Measurements from ENCODE around the gene TNFSF12.

The TNFSF12 gene

GRCh38 chr17:7538891-7539545 is 9.8 kb upstream of the TNFSF12 start:
- Histone ChIP-seq H3K27me3 (ENCODE audit: low read length) (no peaks in the 10 kb centered on the region), H2AFZ (ENCODE audit: low read depth, low read length, severe bottlenecking) (no peak overlapping the region), H3K36me3 (ENCODE audit: low read length) (no peaks in the 10 kb centered on the region), H3K27ac (ENCODE audit: low read depth, low read length) (no peak overlapping the region), H4K20me1 (ENCODE audit: low read depth, low read length) (no peaks in the 10 kb centered on the region), H3K9me2 (replicated peaks; ENCODE audit: insufficient read depth, low read length) (no peaks in the 10 kb centered on the region), H3K4me3 (ENCODE audit: insufficient read depth, low read length, poor library complexity, severe bottlenecking) (no peak overlapping the region), H3K9me3 (ENCODE audit: insufficient read depth, low read length) (peaks cover 14% of the 10 kb centered on the region; the same call in 1 of the 2 replicates), H3K79me2 (ENCODE audit: insufficient read depth, low read length) (no peaks in the 10 kb centered on the region), H3K9ac (ENCODE audit: low read length) (no peak overlapping the region), H3K4me2 (ENCODE audit: low read depth, low read length, poor library complexity, severe bottlenecking) (no peak overlapping the region), H3F3A (ENCODE audit: insufficient read depth) (no peaks in the 10 kb centered on the region)
- no peak for TF ChIP-seq CTCF (IDR thresholded peaks at IDR 0.05; ENCODE audit: insufficient read depth, low read length, poor library complexity, severe bottlenecking)
- TF ChIP-seq EZH2phosphoT487 (conservative IDR thresholded peaks at IDR 0.05; ENCODE audit: low read length): no peak

- no peak overlapping the region for H3K4me2 ChIP-seq (ENCODE audit: low read depth, low read length, poor library complexity, severe bottlenecking)
- H3K4me3 ChIP-seq (ENCODE audit: insufficient read depth, low read length, poor library complexity, severe bottlenecking): no peak overlapping the region
- H4K20me1 ChIP-seq (ENCODE audit: low read depth, low read length): no peaks in the 10 kb centered on the region
- no peak overlapping the region for H2AFZ ChIP-seq (ENCODE audit: low read depth, low read length, severe bottlenecking)
- no peak overlapping the region for H3K27ac ChIP-seq (ENCODE audit: low read depth, low read length)
- H3K9ac ChIP-seq (ENCODE audit: low read length): no peak overlapping the region
- H3K79me2 ChIP-seq (ENCODE audit: insufficient read depth, low read length): no peaks in the 10 kb centered on the region
- no peaks in the 10 kb centered on the region for H3K27me3 ChIP-seq (ENCODE audit: low read length)
- H3K9me3 ChIP-seq (ENCODE audit: insufficient read depth, low read length): peaks cover 14% of the 10 kb centered on the region; the same call in 1 of the 2 replicates
- no peaks in the 10 kb centered on the region for H3K36me3 ChIP-seq (ENCODE audit: low read length)
- no peaks in the 10 kb centered on the region for H3F3A ChIP-seq (ENCODE audit: insufficient read depth)
- no peak for TF ChIP-seq CTCF (IDR thresholded peaks at IDR 0.05; ENCODE audit: insufficient read depth, low read length, poor library complexity, severe bottlenecking)
- TF ChIP-seq EZH2phosphoT487 (conservative IDR thresholded peaks at IDR 0.05; ENCODE audit: low read length): no peak
- H3K9me2 ChIP-seq (replicated peaks; ENCODE audit: insufficient read depth, low read length): no peaks in the 10 kb centered on the region
Measured at GRCh38 chr17:7541074-7541621, 7.7 kb upstream of the TNFSF12 start.

- no peak overlapping the region for H3K4me2 ChIP-seq (ENCODE audit: low read depth, low read length, poor library complexity, severe bottlenecking)
- no peak overlapping the region for H3K27ac ChIP-seq (ENCODE audit: low read depth, low read length)
- H2AFZ ChIP-seq (ENCODE audit: low read depth, low read length, severe bottlenecking): no peak overlapping the region
- no peaks in the 10 kb centered on the region for H3K79me2 ChIP-seq (ENCODE audit: insufficient read depth, low read length)
- no peaks in the 10 kb centered on the region for H3F3A ChIP-seq (ENCODE audit: insufficient read depth)
- H3K9me3 ChIP-seq (ENCODE audit: insufficient read depth, low read length): no peaks in the 10 kb centered on the region
- H3K9me2 ChIP-seq (replicated peaks; ENCODE audit: insufficient read depth, low read length): no peaks in the 10 kb centered on the region
- TF ChIP-seq EZH2phosphoT487 (conservative IDR thresholded peaks at IDR 0.05; ENCODE audit: low read length) (no peak), CTCF (IDR thresholded peaks at IDR 0.05; ENCODE audit: insufficient read depth, low read length, poor library complexity, severe bottlenecking) (no peak)
- no peaks in the 10 kb centered on the region for H4K20me1 ChIP-seq (ENCODE audit: low read depth, low read length)
- no peak overlapping the region for H3K9ac ChIP-seq (ENCODE audit: low read length)
- H3K4me3 ChIP-seq (ENCODE audit: insufficient read depth, low read length, poor library complexity, severe bottlenecking): no peak overlapping the region
- no peaks in the 10 kb centered on the region for H3K27me3 ChIP-seq (ENCODE audit: low read length)
- no peaks in the 10 kb centered on the region for H3K36me3 ChIP-seq (ENCODE audit: low read length)
Measured at GRCh38 chr17:7544911-7545310, 3.9 kb upstream of the TNFSF12 start.

Data from SU-DHL-6 (cell line).